WTC11 (cell line): ENCODE measurements around the gene SIX4. TPM values are rescaled to one million over a fixed set of nuclear protein-coding genes. Genes with fewer than 3 reads are reported as not detected.
A peak's percentile ranks its signal among the peaks of the same experiment; 100 is the strongest.

Experiments
- ATAC-seq: fragments of 200-7000 bp; cut with Tn5 transposase; 2 replicates; pipeline ENCODE4 v1.10.0; 2021; ENCODE audit warnings: mild to moderate bottlenecking, moderate library complexity
- CTCF ChIA-PET: fragments of 300-600 bp; sonication (Branson Sonifier 250); formaldehyde crosslinking; loops from one replicate; lab custom pipeline; 2021; ENCODE audit warnings: antibody characterized with exemption; lab: Charles Lee
- POLR2A ChIA-PET: fragments of 350-600 bp; sonication (Branson Sonifier 250); formaldehyde crosslinking; loops from one replicate; lab custom pipeline; 2021; ENCODE audit warnings: antibody characterized with exemption; lab: Charles Lee
- DNase-seq: peaks from one replicate; pipeline ENCODE4 v3.0.0; 2021; ENCODE audit warnings: low spot score
- H3K27ac Mint-ChIP-seq: 2 replicates; pipeline ENCODE4 v1.8.0; 2021; ENCODE audit warnings: mixed read lengths
- H3K27me3 Mint-ChIP-seq: 2 replicates; pipeline ENCODE4 v1.8.0; 2021; ENCODE audit warnings: low read depth, mild to moderate bottlenecking, moderate library complexity, mixed read lengths
- H3K36me3 Mint-ChIP-seq: 2 replicates; pipeline ENCODE4 v1.8.0; 2021; ENCODE audit warnings: mixed read lengths
- H3K4me1 Mint-ChIP-seq: 2 replicates; pipeline ENCODE4 v1.8.0; 2022; ENCODE audit warnings: mixed read lengths
- H3K4me3 Mint-ChIP-seq: 2 replicates; pipeline ENCODE4 v1.8.0; 2021; ENCODE audit warnings: mild to moderate bottlenecking, moderate library complexity, mixed read lengths
- H3K9me3 Mint-ChIP-seq: 2 replicates; pipeline ENCODE4 v1.8.0; 2021; ENCODE audit warnings: mixed read lengths
- NR1H2 ChIP-seq: sonication (generic); formaldehyde crosslinking; IDR thresholded peaks from 2 replicates; pipeline ENCODE4 v1.9.0; 2021; ENCODE audit warnings: mild to moderate bottlenecking, moderate library complexity, missing genetic modification reagents
- PRRX2 ChIP-seq: fragments of 250-450 bp; sonication (Bioruptor Pico); IDR thresholded peaks from 2 replicates; pipeline ENCODE4 v1.8.0; 2021; ENCODE audit warnings: mild to moderate bottlenecking
- SMAD4 ChIP-seq: sonication (generic); formaldehyde crosslinking; IDR thresholded peaks from 2 replicates; pipeline ENCODE4 v1.8.0; 2022; ENCODE audit warnings: mild to moderate bottlenecking, missing genetic modification reagents
- TEAD1 ChIP-seq: sonication (generic); formaldehyde crosslinking; IDR thresholded peaks from 2 replicates; pipeline ENCODE4 v1.8.0; 2022; ENCODE audit warnings: mild to moderate bottlenecking, missing genetic modification reagents
- ZNF263 ChIP-seq: sonication (generic); formaldehyde crosslinking; IDR thresholded peaks from 2 replicates; pipeline ENCODE4 v1.8.1; 2022; ENCODE audit warnings: low read depth, mild to moderate bottlenecking, moderate library complexity, missing genetic modification reagents
- total RNA-seq: library from RNA; stranded (reverse); gene quantifications from 3 replicates; pipeline ENCODE4 v1.2.3, GENCODE V29; 2021
- TF ChIP-seq, protein P1 (sequence below): fragments of 250-450 bp; sonication (Bioruptor Pico); IDR thresholded peaks from 2 replicates; pipeline ENCODE4 v1.8.0; 2021; ENCODE audit warnings: mild to moderate bottlenecking
- TF ChIP-seq, protein P2 (sequence below): fragments of 200-600 bp; IDR thresholded peaks from 2 replicates; pipeline ENCODE4 v1.8.0; 2022; ENCODE audit warnings: antibody characterized with exemption
- TF ChIP-seq, protein P3 (sequence below): sonication (generic); formaldehyde crosslinking; IDR thresholded peaks from 2 replicates; pipeline ENCODE4 v1.8.1; 2022; ENCODE audit warnings: mild to moderate bottlenecking, missing genetic modification reagents, moderate library complexity, borderline replicate concordance
- TF ChIP-seq, protein P4 (sequence below): sonication (generic); formaldehyde crosslinking; IDR thresholded peaks from 2 replicates; pipeline ENCODE4 v1.8.0; 2022; ENCODE audit warnings: missing genetic modification reagents
- TF ChIP-seq, protein P5 (sequence below): sonication (generic); formaldehyde crosslinking; IDR thresholded peaks from 2 replicates; pipeline ENCODE4 v1.8.1; 2023; ENCODE audit warnings: mild to moderate bottlenecking, missing genetic modification reagents, moderate library complexity
- TF ChIP-seq, protein P6 (sequence below): sonication (generic); formaldehyde crosslinking; IDR thresholded peaks from 2 replicates; pipeline ENCODE4 v1.8.1; 2023; ENCODE audit warnings: mild to moderate bottlenecking, missing genetic modification reagents
- TF ChIP-seq, protein P7 (sequence below): sonication (generic); formaldehyde crosslinking; IDR thresholded peaks from 2 replicates; pipeline ENCODE4 v1.8.0; 2023; ENCODE audit warnings: mild to moderate bottlenecking, missing genetic modification reagents
- TF ChIP-seq, protein P8 (sequence below): sonication (generic); formaldehyde crosslinking; IDR thresholded peaks from 2 replicates; pipeline ENCODE4 v1.8.0; 2023; ENCODE audit warnings: missing genetic modification reagents

Gene SIX4
- total RNA-seq, 1 experiment from 2014 or later: 41.8 TPM

DNA sequence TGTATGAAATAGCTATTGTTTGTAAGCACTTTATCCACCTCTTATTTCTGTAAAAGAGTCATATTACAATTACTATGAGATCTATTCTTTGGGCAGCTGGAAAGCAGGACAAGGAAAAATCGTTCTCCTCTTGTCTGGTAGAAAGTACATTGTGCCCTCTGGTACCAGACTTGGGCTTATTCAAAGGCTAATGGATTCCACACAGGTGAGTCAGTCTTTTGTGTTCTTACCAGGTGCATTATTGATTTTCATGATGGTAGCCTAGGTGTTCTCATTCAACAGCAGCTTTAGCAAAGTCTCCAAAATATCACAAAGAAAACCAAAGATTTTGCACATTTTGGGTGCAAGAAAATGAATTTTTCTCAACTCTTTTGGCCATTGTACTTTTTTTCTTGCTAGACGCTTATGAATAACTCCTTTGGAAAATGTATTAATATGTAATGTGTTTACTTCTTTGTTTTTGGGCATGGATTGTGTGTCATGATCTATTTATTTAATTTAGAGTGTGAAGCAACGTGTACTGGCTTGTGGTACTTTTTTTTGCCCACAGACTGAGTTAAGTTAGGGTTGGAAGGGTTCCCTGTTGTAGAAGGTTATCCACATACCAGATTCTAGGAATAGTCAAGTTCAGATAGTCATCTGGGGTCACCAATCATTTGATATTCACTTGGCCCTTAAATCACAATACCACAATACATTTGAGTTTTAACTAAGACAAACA is 36.7 kb upstream of the SIX4 start:
- DNase-seq (no peak), ATAC-seq (peak; percentile 95)
- H3K9me3 Mint-ChIP-seq: no peaks in the 10 kb centered on the region
- TF ChIP-seq, protein P1, sequence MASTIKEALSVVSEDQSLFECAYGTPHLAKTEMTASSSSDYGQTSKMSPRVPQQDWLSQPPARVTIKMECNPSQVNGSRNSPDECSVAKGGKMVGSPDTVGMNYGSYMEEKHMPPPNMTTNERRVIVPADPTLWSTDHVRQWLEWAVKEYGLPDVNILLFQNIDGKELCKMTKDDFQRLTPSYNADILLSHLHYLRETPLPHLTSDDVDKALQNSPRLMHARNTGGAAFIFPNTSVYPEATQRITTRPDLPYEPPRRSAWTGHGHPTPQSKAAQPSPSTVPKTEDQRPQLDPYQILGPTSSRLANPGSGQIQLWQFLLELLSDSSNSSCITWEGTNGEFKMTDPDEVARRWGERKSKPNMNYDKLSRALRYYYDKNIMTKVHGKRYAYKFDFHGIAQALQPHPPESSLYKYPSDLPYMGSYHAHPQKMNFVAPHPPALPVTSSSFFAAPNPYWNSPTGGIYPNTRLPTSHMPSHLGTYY (CRISPR knock-in tag): no peak
- TF ChIP-seq, protein P2, sequence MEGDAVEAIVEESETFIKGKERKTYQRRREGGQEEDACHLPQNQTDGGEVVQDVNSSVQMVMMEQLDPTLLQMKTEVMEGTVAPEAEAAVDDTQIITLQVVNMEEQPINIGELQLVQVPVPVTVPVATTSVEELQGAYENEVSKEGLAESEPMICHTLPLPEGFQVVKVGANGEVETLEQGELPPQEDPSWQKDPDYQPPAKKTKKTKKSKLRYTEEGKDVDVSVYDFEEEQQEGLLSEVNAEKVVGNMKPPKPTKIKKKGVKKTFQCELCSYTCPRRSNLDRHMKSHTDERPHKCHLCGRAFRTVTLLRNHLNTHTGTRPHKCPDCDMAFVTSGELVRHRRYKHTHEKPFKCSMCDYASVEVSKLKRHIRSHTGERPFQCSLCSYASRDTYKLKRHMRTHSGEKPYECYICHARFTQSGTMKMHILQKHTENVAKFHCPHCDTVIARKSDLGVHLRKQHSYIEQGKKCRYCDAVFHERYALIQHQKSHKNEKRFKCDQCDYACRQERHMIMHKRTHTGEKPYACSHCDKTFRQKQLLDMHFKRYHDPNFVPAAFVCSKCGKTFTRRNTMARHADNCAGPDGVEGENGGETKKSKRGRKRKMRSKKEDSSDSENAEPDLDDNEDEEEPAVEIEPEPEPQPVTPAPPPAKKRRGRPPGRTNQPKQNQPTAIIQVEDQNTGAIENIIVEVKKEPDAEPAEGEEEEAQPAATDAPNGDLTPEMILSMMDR: no peak
- TF ChIP-seq TEAD1 (CRISPR knock-in tag) (peak; percentile 46; the same call in 1 of the 2 replicates), SMAD4 (no peak)
- peaks cover 77% of the 10 kb centered on the region for H3K4me1 Mint-ChIP-seq
- H3K4me3 Mint-ChIP-seq: peak overlapping the region; percentile 55
- H3K36me3 Mint-ChIP-seq: no peaks in the 10 kb centered on the region
- CTCF ChIA-PET: no interaction called here
- POLR2A ChIA-PET: no interaction called here
- H3K27me3 Mint-ChIP-seq: no peaks in the 10 kb centered on the region
- H3K27ac Mint-ChIP-seq: peak overlapping the region; percentile 99

DNA sequence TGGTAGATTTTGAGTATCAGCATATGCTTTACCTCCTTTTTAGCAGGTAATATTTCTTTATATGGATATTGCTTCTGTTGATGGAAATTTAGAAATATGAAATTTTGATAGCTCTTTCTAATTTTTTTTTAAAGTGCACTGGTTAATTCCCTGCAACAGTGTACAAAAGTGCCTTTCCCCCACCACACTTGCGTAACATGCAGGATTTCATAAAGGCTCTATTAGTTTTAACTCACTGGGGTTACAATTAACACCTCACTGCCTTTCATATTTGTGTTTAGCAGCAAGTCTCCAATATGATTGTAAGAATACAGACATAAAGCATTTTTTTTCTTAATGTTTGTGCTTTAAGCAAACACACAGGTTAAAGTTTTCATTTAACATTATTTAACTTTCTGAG is 36.1 kb upstream of the SIX4 start:
- H3K4me1 Mint-ChIP-seq: peaks cover 80% of the 10 kb centered on the region
- no peaks in the 10 kb centered on the region for H3K9me3 Mint-ChIP-seq
- H3K27ac Mint-ChIP-seq: peak overlapping the region; percentile 99
- peak overlapping the region; percentile 55 for H3K4me3 Mint-ChIP-seq
- H3K36me3 Mint-ChIP-seq: no peaks in the 10 kb centered on the region
- ChIA-PET POLR2A (no interaction called here), CTCF (no interaction called here)
- H3K27me3 Mint-ChIP-seq: no peaks in the 10 kb centered on the region
- TF ChIP-seq, protein P3, sequence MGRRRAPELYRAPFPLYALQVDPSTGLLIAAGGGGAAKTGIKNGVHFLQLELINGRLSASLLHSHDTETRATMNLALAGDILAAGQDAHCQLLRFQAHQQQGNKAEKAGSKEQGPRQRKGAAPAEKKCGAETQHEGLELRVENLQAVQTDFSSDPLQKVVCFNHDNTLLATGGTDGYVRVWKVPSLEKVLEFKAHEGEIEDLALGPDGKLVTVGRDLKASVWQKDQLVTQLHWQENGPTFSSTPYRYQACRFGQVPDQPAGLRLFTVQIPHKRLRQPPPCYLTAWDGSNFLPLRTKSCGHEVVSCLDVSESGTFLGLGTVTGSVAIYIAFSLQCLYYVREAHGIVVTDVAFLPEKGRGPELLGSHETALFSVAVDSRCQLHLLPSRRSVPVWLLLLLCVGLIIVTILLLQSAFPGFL (CRISPR knock-in tag): no peak
- no peak for TF ChIP-seq ZNF263
- no peak for DNase-seq
- no peak for ATAC-seq

DNA sequence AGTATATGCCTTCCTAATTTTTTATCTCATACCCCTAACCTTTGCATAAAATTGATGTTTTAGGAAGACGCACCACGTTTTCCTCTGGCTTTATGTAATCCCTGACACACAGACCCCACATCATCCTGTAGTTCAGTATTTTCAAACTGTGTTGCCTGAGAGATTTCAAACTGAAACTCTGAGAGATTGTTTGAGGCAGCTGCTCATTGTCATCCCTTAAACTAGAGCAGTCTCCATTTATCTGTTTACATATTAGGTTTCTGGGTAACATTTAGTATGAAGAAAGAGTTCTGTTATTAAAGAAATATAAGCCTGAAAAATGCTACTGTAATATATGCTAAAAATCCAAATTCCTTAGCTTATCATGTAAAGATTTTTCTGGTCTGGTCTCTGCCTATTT is 34.7 kb upstream of the SIX4 start:
- Mint-ChIP-seq H3K27ac (peak overlapping the region; percentile 99), H3K4me1 (peaks cover 74% of the 10 kb centered on the region)
- CTCF ChIA-PET: no interaction called here
- TF ChIP-seq, protein P4, sequence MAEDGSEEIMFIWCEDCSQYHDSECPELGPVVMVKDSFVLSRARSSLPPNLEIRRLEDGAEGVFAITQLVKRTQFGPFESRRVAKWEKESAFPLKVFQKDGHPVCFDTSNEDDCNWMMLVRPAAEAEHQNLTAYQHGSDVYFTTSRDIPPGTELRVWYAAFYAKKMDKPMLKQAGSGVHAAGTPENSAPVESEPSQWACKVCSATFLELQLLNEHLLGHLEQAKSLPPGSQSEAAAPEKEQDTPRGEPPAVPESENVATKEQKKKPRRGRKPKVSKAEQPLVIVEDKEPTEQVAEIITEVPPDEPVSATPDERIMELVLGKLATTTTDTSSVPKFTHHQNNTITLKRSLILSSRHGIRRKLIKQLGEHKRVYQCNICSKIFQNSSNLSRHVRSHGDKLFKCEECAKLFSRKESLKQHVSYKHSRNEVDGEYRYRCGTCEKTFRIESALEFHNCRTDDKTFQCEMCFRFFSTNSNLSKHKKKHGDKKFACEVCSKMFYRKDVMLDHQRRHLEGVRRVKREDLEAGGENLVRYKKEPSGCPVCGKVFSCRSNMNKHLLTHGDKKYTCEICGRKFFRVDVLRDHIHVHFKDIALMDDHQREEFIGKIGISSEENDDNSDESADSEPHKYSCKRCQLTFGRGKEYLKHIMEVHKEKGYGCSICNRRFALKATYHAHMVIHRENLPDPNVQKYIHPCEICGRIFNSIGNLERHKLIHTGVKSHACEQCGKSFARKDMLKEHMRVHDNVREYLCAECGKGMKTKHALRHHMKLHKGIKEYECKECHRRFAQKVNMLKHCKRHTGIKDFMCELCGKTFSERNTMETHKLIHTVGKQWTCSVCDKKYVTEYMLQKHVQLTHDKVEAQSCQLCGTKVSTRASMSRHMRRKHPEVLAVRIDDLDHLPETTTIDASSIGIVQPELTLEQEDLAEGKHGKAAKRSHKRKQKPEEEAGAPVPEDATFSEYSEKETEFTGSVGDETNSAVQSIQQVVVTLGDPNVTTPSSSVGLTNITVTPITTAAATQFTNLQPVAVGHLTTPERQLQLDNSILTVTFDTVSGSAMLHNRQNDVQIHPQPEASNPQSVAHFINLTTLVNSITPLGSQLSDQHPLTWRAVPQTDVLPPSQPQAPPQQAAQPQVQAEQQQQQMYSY (CRISPR knock-in tag): no peak
- TF ChIP-seq, protein P5, sequence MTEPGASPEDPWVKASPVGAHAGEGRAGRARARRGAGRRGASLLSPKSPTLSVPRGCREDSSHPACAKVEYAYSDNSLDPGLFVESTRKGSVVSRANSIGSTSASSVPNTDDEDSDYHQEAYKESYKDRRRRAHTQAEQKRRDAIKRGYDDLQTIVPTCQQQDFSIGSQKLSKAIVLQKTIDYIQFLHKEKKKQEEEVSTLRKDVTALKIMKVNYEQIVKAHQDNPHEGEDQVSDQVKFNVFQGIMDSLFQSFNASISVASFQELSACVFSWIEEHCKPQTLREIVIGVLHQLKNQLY: no peak
- no peak for TF ChIP-seq PRRX2 (CRISPR knock-in tag)
- TF ChIP-seq, protein P6, sequence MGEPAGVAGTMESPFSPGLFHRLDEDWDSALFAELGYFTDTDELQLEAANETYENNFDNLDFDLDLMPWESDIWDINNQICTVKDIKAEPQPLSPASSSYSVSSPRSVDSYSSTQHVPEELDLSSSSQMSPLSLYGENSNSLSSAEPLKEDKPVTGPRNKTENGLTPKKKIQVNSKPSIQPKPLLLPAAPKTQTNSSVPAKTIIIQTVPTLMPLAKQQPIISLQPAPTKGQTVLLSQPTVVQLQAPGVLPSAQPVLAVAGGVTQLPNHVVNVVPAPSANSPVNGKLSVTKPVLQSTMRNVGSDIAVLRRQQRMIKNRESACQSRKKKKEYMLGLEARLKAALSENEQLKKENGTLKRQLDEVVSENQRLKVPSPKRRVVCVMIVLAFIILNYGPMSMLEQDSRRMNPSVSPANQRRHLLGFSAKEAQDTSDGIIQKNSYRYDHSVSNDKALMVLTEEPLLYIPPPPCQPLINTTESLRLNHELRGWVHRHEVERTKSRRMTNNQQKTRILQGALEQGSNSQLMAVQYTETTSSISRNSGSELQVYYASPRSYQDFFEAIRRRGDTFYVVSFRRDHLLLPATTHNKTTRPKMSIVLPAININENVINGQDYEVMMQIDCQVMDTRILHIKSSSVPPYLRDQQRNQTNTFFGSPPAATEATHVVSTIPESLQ (CRISPR knock-in tag): no peak
- TF ChIP-seq NR1H2 (CRISPR knock-in tag): no peak
- TF ChIP-seq, protein P7, sequence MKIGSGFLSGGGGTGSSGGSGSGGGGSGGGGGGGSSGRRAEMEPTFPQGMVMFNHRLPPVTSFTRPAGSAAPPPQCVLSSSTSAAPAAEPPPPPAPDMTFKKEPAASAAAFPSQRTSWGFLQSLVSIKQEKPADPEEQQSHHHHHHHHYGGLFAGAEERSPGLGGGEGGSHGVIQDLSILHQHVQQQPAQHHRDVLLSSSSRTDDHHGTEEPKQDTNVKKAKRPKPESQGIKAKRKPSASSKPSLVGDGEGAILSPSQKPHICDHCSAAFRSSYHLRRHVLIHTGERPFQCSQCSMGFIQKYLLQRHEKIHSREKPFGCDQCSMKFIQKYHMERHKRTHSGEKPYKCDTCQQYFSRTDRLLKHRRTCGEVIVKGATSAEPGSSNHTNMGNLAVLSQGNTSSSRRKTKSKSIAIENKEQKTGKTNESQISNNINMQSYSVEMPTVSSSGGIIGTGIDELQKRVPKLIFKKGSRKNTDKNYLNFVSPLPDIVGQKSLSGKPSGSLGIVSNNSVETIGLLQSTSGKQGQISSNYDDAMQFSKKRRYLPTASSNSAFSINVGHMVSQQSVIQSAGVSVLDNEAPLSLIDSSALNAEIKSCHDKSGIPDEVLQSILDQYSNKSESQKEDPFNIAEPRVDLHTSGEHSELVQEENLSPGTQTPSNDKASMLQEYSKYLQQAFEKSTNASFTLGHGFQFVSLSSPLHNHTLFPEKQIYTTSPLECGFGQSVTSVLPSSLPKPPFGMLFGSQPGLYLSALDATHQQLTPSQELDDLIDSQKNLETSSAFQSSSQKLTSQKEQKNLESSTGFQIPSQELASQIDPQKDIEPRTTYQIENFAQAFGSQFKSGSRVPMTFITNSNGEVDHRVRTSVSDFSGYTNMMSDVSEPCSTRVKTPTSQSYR: no peak
- TF ChIP-seq, protein P8, sequence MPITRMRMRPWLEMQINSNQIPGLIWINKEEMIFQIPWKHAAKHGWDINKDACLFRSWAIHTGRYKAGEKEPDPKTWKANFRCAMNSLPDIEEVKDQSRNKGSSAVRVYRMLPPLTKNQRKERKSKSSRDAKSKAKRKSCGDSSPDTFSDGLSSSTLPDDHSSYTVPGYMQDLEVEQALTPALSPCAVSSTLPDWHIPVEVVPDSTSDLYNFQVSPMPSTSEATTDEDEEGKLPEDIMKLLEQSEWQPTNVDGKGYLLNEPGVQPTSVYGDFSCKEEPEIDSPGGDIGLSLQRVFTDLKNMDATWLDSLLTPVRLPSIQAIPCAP (CRISPR knock-in tag): no peak

More for the DNA sequence above, 34.7 kb upstream of the SIX4 start:
- POLR2A ChIA-PET: no interaction called here
- peak overlapping the region; percentile 32; the same call in 1 of the 2 replicates for H3K4me3 Mint-ChIP-seq
- DNase-seq (no peak), ATAC-seq (0 out of 2 replicates have a peak, but pooled peaks have one; percentile 12)
- H3K9me3 Mint-ChIP-seq: no peaks in the 10 kb centered on the region
- no peaks in the 10 kb centered on the region for H3K36me3 Mint-ChIP-seq
- H3K27me3 Mint-ChIP-seq: no peaks in the 10 kb centered on the region
